HCT116 (cell line): Measurements from ENCODE around the gene PGAM5. TPM values are rescaled to one million over a fixed set of nuclear protein-coding genes. Genes with fewer than 3 reads are reported as not detected.

Source experiments
- ATAC-seq: fragments of 200-7000 bp; cut with Tn5 transposase; 2 replicates; pipeline ENCODE4 v1.9.1; 2020; ENCODE audit warnings: mild to moderate bottlenecking, moderate library complexity
- BruUV-seq: library from RNA; stranded (reverse); fragments of 400-500 nt; replicated peaks from 2 replicates; lab custom pipeline; 2021; lab: Mats Ljungman, UMichigan
- CTCF ChIA-PET: fragments of 300-600 bp; sonication (Branson Sonifier 250); formaldehyde crosslinking; loops from one replicate; lab custom pipeline; 2021; ENCODE audit warnings: antibody characterized with exemption; lab: Charles Lee
- POLR2A ChIA-PET: fragments of 300-600, 350-600 bp; sonication (Branson Sonifier 250); formaldehyde crosslinking; loops from one replicate; lab custom pipeline; 2021; ENCODE audit warnings: antibody characterized with exemption; lab: Charles Lee
- RAD21 ChIA-PET, 2 experiments: fragments of 300-600 bp; sonication (Branson Sonifier 250); formaldehyde crosslinking; loops; one replicate each; lab custom pipeline; 2023; ENCODE audit warnings: low total read pairs in 2 of 2; ENCODE audit not compliant: uncharacterized antibody in 2 of 2, unreplicated experiment in 2 of 2, low non-redundant PET in 1 of 2; lab: Charles Lee
- DNase-seq: peaks from one replicate; pipeline ENCODE4 v3.0.0-alpha.2; 2010; ENCODE audit warnings: low read depth, low spot score
- H2AFZ ChIP-seq: fragments of 200-600 bp; shearing (Covaris generic), sonication (generic); 2 replicates; pipeline ENCODE4 v1.6.1; 2017; ENCODE audit warnings: low read depth, mixed run types, mixed read lengths, antibody characterized with exemption, low read length; ENCODE audit not compliant: poor library complexity, severe bottlenecking
- H3K27ac ChIP-seq: 2 replicates; pipeline ENCODE4 v1.5.1; 2012; ENCODE audit warnings: low read depth, low read length
- H3K27me3 ChIP-seq: fragments of 200-600 bp; sonication (generic); 2 replicates; pipeline ENCODE4 v1.6.1; 2016; ENCODE audit warnings: mixed run types, low read length, mixed read lengths; ENCODE audit not compliant: insufficient read depth
- H3K36me3 ChIP-seq, 2 experiments: fragments of 200-500 bp in 1 of 2; fragments of 200-600 bp in 1 of 2; sonication (Bioruptor generic) in 1 of 2; sonication (generic) in 1 of 2; 2 replicates each; pipeline versions ENCODE4 v1.5.1 to v1.6.1; 2014 to 2016; ENCODE audit warnings: low read length in 2 of 2, inconsistent platforms in 1 of 2, mixed read lengths in 1 of 2, mixed run types in 1 of 2; ENCODE audit not compliant: insufficient read depth in 2 of 2, control insufficient read depth in 1 of 2
- H3K4me1 ChIP-seq, 2 experiments: fragments of 200-600 bp in 1 of 2; sonication (generic) in 1 of 2; 2 replicates each; pipeline versions ENCODE4 v1.5.1 to v1.6.1; 2012 to 2017; ENCODE audit warnings: low read length in 2 of 2, inconsistent platforms in 1 of 2, mild to moderate bottlenecking in 1 of 2, mixed read lengths in 1 of 2, mixed run types in 1 of 2, moderate library complexity in 1 of 2; ENCODE audit not compliant: insufficient read depth in 2 of 2, control insufficient read depth in 1 of 2
- H3K4me2 ChIP-seq: fragments of 200-600 bp; sonication (generic); 2 replicates; pipeline ENCODE4 v1.6.1; 2017; ENCODE audit warnings: mixed run types, low read length, mixed read lengths
- H3K4me3 ChIP-seq, 2 experiments: fragments of 200-600 bp in 1 of 2; sonication (generic) in 1 of 2; replicated peaks in 1 of 2; 2 replicates each; pipeline ENCODE4 v1.5.1; 2011 to 2016; ENCODE audit warnings: low read length in 2 of 2, control low read depth in 1 of 2, low read depth in 1 of 2, mild to moderate bottlenecking in 1 of 2, mixed read lengths in 1 of 2, mixed run types in 1 of 2
- H3K79me2 ChIP-seq: fragments of 200-600 bp; sonication (generic); 2 replicates; pipeline ENCODE4 v1.6.1; 2017; ENCODE audit warnings: mild to moderate bottlenecking, mixed run types, low read length, moderate library complexity, mixed read lengths; ENCODE audit not compliant: insufficient read depth
- H3K9ac ChIP-seq: fragments of 200-600 bp; sonication (generic); 2 replicates; pipeline ENCODE4 v1.6.1; 2016; ENCODE audit warnings: low read length, mixed read lengths
- H3K9me2 ChIP-seq: fragments of 200-600 bp; sonication (generic), shearing (Covaris generic); 2 replicates; pipeline ENCODE4 v1.6.1; 2017; ENCODE audit warnings: mixed run types, mild to moderate bottlenecking, moderate library complexity; ENCODE audit not compliant: insufficient read depth
- H3K9me3 ChIP-seq, 2 experiments: fragments of 200-500 bp in 1 of 2; fragments of 200-600 bp in 1 of 2; sonication (Bioruptor generic) in 1 of 2; sonication (generic) in 1 of 2; 2 replicates each; pipeline ENCODE4 v1.6.1; 2014 to 2017; ENCODE audit warnings: low read length in 2 of 2, mixed read lengths in 2 of 2, inconsistent platforms in 1 of 2, low read depth in 1 of 2, mild to moderate bottlenecking in 1 of 2, mixed run types in 1 of 2, moderate library complexity in 1 of 2; ENCODE audit not compliant: control insufficient read depth in 1 of 2, insufficient read depth in 1 of 2
- H4K20me1 ChIP-seq: fragments of 200-600 bp; sonication (generic), shearing (Covaris generic); 2 replicates; pipeline ENCODE4 v1.6.1; 2017; ENCODE audit warnings: mixed run types, mild to moderate bottlenecking, moderate library complexity; ENCODE audit not compliant: insufficient read depth
- ATF3 ChIP-seq: IDR thresholded peaks from 2 replicates; pipeline ENCODE4 v1.6.1; 2012
- CBX3 ChIP-seq: IDR thresholded peaks from 2 replicates; pipeline ENCODE4 v1.6.1; 2012; ENCODE audit warnings: low read depth
- CEBPB ChIP-seq: IDR thresholded peaks from 2 replicates; pipeline ENCODE4 v1.6.1; 2012; ENCODE audit warnings: low read depth
- EGR1 ChIP-seq: IDR thresholded peaks from 2 replicates; pipeline ENCODE4 v1.6.1; 2012; ENCODE audit warnings: low read depth
- EZH2 ChIP-seq: fragments of 200-600 bp; sonication (generic); IDR thresholded peaks from 2 replicates; pipeline ENCODE4 v1.6.1; 2017; ENCODE audit warnings: antibody characterized with exemption, mixed run types
- EZH2phosphoT487 ChIP-seq: fragments of 200-600 bp; IDR thresholded peaks from 2 replicates; pipeline ENCODE4 v1.6.1; 2018; ENCODE audit warnings: antibody characterized with exemption, borderline replicate concordance
- FOSL1 ChIP-seq: IDR thresholded peaks from 2 replicates; pipeline ENCODE4 v1.6.1; 2012; ENCODE audit warnings: low read depth
- JUND ChIP-seq: IDR thresholded peaks from 2 replicates; pipeline ENCODE4 v1.6.1; 2012
- MAX ChIP-seq: IDR thresholded peaks from 2 replicates; pipeline ENCODE4 v1.6.1; 2012
- POLR2AphosphoS5 ChIP-seq: IDR thresholded peaks from 2 replicates; pipeline ENCODE4 v1.6.1; 2011; ENCODE audit warnings: mild to moderate bottlenecking, low read depth, low read length, moderate library complexity
- RAD21 ChIP-seq: IDR thresholded peaks from 2 replicates; pipeline ENCODE4 v1.6.1; 2012; ENCODE audit warnings: low read depth, mild to moderate bottlenecking
- SIN3A ChIP-seq: IDR thresholded peaks from 2 replicates; pipeline ENCODE4 v1.6.1; 2012; ENCODE audit warnings: low read depth
- SP1 ChIP-seq: IDR thresholded peaks from 2 replicates; pipeline ENCODE4 v1.6.1; 2012; ENCODE audit warnings: low read depth
- SRF ChIP-seq: IDR thresholded peaks from 2 replicates; pipeline ENCODE4 v1.6.1; 2012; ENCODE audit warnings: low read depth
- TCF7L2 ChIP-seq: IDR thresholded peaks from 2 replicates; pipeline ENCODE4 v1.7.0; 2011; ENCODE audit warnings: borderline replicate concordance, inconsistent platforms; ENCODE audit not compliant: insufficient read depth, insufficient read length; ENCODE audit errors: extremely low read depth
- ZBTB33 ChIP-seq: IDR thresholded peaks from 2 replicates; pipeline ENCODE4 v1.6.1; 2011; ENCODE audit warnings: mild to moderate bottlenecking, low read length, moderate library complexity; ENCODE audit not compliant: insufficient replicate concordance; ENCODE audit errors: extremely low read depth
- ZFX ChIP-seq: fragments of 450-650 bp; IDR thresholded peaks from 2 replicates; pipeline ENCODE4 v1.6.1; 2017
- intact Hi-C: fragments of 100-400 bp; cut with micrococcal nuclease; formaldehyde crosslinking; loops from 2 replicates; pipeline ENCODE4 v1.10.0; 2022
- total RNA-seq: library from RNA; stranded (reverse); gene quantifications from one replicate; pipeline ENCODE4 v1.2.1, GENCODE V29; 2021; ENCODE audit not compliant: unreplicated experiment
- TF ChIP-seq, protein P1 (sequence below): IDR thresholded peaks from 2 replicates; pipeline ENCODE4 v1.6.1; 2012; ENCODE audit warnings: low read depth
- TF ChIP-seq, protein P2 (sequence below), 3 experiments: fragments of 200-600 bp in 1 of 3; sonication (generic) in 1 of 3; IDR thresholded peaks in 2 of 3; conservative IDR thresholded peaks in 1 of 3; 2 replicates each; pipeline ENCODE4 v1.5.1; 2012 to 2017; ENCODE audit warnings: low read depth in 2 of 3, low read length in 2 of 3, antibody characterized with exemption in 1 of 3, borderline replicate concordance in 1 of 3, control low read depth in 1 of 3, mild to moderate bottlenecking in 1 of 3, mixed read lengths in 1 of 3, mixed run types in 1 of 3, moderate library complexity in 1 of 3; ENCODE audit not compliant: insufficient read depth in 1 of 3

Gene PGAM5
- total RNA-seq, 1 experiment from 2014 or later, result 98.3 TPM

- no peak for ATAC-seq
- CTCF ChIA-PET, result no interaction called here
These were observed 5.7 kb downstream of the PGAM5 start for GRCh38 chr12:132716356-132716755.

More at GRCh38 chr12:132716356-132716755, 5.7 kb downstream of the PGAM5 start:
- H3K9ac ChIP-seq, result no peak overlapping the region
- peaks cover 3 to 8% of the 10 kb centered on the region in 2 experiments for H3K4me1 ChIP-seq
- H3K27ac ChIP-seq, result no peak overlapping the region
- RAD21 ChIA-PET, result no interaction called here
- no peaks in the 10 kb centered on the region for H3K27me3 ChIP-seq
- peaks cover 21 to 22% of the 10 kb centered on the region in 2 experiments; a peak in 3 of 4 replicates for H3K36me3 ChIP-seq
- H3K4me2 ChIP-seq, result no peak overlapping the region
- H3K4me3 ChIP-seq, result no peak overlapping the region
- no peak for TF ChIP-seq SIN3A
- TF ChIP-seq SRF, result no peak
- TF ChIP-seq JUND, result no peak
- no peak for TF ChIP-seq ZFX
- TF ChIP-seq, protein P1, sequence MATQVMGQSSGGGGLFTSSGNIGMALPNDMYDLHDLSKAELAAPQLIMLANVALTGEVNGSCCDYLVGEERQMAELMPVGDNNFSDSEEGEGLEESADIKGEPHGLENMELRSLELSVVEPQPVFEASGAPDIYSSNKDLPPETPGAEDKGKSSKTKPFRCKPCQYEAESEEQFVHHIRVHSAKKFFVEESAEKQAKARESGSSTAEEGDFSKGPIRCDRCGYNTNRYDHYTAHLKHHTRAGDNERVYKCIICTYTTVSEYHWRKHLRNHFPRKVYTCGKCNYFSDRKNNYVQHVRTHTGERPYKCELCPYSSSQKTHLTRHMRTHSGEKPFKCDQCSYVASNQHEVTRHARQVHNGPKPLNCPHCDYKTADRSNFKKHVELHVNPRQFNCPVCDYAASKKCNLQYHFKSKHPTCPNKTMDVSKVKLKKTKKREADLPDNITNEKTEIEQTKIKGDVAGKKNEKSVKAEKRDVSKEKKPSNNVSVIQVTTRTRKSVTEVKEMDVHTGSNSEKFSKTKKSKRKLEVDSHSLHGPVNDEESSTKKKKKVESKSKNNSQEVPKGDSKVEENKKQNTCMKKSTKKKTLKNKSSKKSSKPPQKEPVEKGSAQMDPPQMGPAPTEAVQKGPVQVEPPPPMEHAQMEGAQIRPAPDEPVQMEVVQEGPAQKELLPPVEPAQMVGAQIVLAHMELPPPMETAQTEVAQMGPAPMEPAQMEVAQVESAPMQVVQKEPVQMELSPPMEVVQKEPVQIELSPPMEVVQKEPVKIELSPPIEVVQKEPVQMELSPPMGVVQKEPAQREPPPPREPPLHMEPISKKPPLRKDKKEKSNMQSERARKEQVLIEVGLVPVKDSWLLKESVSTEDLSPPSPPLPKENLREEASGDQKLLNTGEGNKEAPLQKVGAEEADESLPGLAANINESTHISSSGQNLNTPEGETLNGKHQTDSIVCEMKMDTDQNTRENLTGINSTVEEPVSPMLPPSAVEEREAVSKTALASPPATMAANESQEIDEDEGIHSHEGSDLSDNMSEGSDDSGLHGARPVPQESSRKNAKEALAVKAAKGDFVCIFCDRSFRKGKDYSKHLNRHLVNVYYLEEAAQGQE, result no peak
- TF ChIP-seq EZH2, result no peak
- no peak for TF ChIP-seq TCF7L2
- TF ChIP-seq ZBTB33, result no peak
- TF ChIP-seq ATF3, result no peak
- no peak for TF ChIP-seq MAX
- TF ChIP-seq CEBPB, result no peak
- no peak for TF ChIP-seq POLR2AphosphoS5
- no peak for TF ChIP-seq EGR1
- TF ChIP-seq CBX3, result no peak
- no peak for TF ChIP-seq SP1
- no peak for TF ChIP-seq EZH2phosphoT487
- TF ChIP-seq, protein P2, sequence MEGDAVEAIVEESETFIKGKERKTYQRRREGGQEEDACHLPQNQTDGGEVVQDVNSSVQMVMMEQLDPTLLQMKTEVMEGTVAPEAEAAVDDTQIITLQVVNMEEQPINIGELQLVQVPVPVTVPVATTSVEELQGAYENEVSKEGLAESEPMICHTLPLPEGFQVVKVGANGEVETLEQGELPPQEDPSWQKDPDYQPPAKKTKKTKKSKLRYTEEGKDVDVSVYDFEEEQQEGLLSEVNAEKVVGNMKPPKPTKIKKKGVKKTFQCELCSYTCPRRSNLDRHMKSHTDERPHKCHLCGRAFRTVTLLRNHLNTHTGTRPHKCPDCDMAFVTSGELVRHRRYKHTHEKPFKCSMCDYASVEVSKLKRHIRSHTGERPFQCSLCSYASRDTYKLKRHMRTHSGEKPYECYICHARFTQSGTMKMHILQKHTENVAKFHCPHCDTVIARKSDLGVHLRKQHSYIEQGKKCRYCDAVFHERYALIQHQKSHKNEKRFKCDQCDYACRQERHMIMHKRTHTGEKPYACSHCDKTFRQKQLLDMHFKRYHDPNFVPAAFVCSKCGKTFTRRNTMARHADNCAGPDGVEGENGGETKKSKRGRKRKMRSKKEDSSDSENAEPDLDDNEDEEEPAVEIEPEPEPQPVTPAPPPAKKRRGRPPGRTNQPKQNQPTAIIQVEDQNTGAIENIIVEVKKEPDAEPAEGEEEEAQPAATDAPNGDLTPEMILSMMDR (IDR thresholded peaks at IDR 0.05 in 2 of 3, conservative IDR thresholded peaks at IDR 0.05 in 1 of 3; ENCODE audit: borderline replicate concordance in 1 of 3, insufficient read depth in 1 of 3, low read depth in 2 of 3, low read length in 2 of 3), result no peak
- TF ChIP-seq FOSL1, result no peak
- TF ChIP-seq RAD21, result no peak
- no peaks in the 10 kb centered on the region for H3K9me3 ChIP-seq
- no peaks in the 10 kb centered on the region for H3K9me2 ChIP-seq
- POLR2A ChIA-PET, result no interaction called here
- H3K79me2 ChIP-seq, result peaks cover 59% of the 10 kb centered on the region
- H2AFZ ChIP-seq, result no peak overlapping the region
- H4K20me1 ChIP-seq, result peaks cover 3% of the 10 kb centered on the region; the same call in 1 of the 2 replicates
- BruUV-seq, result no TSS peak
- DNase-seq, result no peak
- intact Hi-C loops, result no loop called here
